Activated CD8-positive, alpha-beta memory T cell treated with anti-CD3 and anti-CD28 coated beads for 24 hours (primary cell): ENCODE results near the gene GLMP.
"Not testable (repeated sequence)": the region's sequence is repeated elsewhere in the genome, so short reads cannot be mapped to it uniquely, and the experiment has no call there.

Experiments used
- DNase-seq: peaks from one replicate; pipeline ENCODE4 v3.0.0-alpha.2; 2020

Gene GLMP

GRCh38 chr1:156295391-156295947 lies at the start of gene GLMP:
Gene GLMP (minus strand): TSS chr1:156295679. CDS start chr1:156295645, 34 bp downstream.
- DNase-seq = peak; percentile 73

- no peak for DNase-seq
These were observed 48.9 kb upstream of the GLMP start for GRCh38 chr1:156344409-156344808.

- DNase-seq = no peak
These were observed 46.9 kb upstream of the GLMP start for GRCh38 chr1:156342166-156342955.

- peak; percentile 100 for DNase-seq
These were observed 42.9 kb upstream of the GLMP start, which contains the start of the genes CCT3 and TSACC for GRCh38 chr1:156338180-156338976. Gene CCT3 (minus strand): TSS chr1:156338292. CDS start chr1:156338184, 108 bp downstream. Gene TSACC (plus strand): TSS chr1:156338526. CDS start chr1:156339758, 1,232 bp downstream.

GRCh38 chr1:156337888-156338179 lies 42.4 kb upstream of the GLMP start:
- DNase-seq = no peak

- no peak for DNase-seq
These were observed 41.8 kb upstream of the GLMP start for GRCh38 chr1:156337052-156337887.

GRCh38 chr1:156336242-156336641 lies 40.8 kb upstream of the GLMP start:
- DNase-seq = no peak

GRCh38 chr1:156323179-156323578 lies 27.7 kb upstream of the GLMP start:
- DNase-seq = not testable (repeated sequence)

GRCh38 chr1:156320560-156320959 lies 25.1 kb upstream of the GLMP start:
- DNase-seq = no peak

GRCh38 chr1:156319664-156320063 lies 24.2 kb upstream of the GLMP start:
- no peak for DNase-seq

GRCh38 chr1:156316909-156317308 lies 21.4 kb upstream of the GLMP start:
- no peak for DNase-seq

- no peak for DNase-seq
These were observed 15.5 kb upstream of the GLMP start for GRCh38 chr1:156310962-156311361.

GRCh38 chr1:156308078-156308477 lies 12.6 kb upstream of the GLMP start:
- no peak for DNase-seq

- DNase-seq = no peak
These were observed 9.7 kb upstream of the GLMP start for GRCh38 chr1:156305215-156305614.

- DNase-seq = no peak
These were observed 7.8 kb upstream of the GLMP start for GRCh38 chr1:156303241-156303640.

GRCh38 chr1:156298852-156299357 lies 3.4 kb upstream of the GLMP start, which contains the start of gene VHLL:
Gene VHLL (minus strand): TSS chr1:156299307. CDS start chr1:156299189, 118 bp downstream.
- no peak for DNase-seq

GRCh38 chr1:156293895-156294294 lies 1.6 kb downstream of the GLMP start:
- DNase-seq = no peak

GRCh38 chr1:156293098-156293434 lies 2.4 kb downstream of the GLMP start:
- DNase-seq = no peak

GRCh38 chr1:156291226-156292061 lies 4.0 kb downstream of the GLMP start:
- DNase-seq = no peak

- DNase-seq = no peak
These were observed 5.6 kb downstream of the GLMP start for GRCh38 chr1:156289857-156290256.

GRCh38 chr1:156286061-156286460 lies 9.4 kb downstream of the GLMP start:
- DNase-seq = no peak

GRCh38 chr1:156285437-156285836 lies 10.0 kb downstream of the GLMP start:
- no peak for DNase-seq
